ENCODE results near the gene DHX36. TPM values are rescaled to one million over a fixed set of nuclear protein-coding genes. Genes with fewer than 3 reads are reported as not detected.
A peak's percentile ranks its signal among the peaks of the same experiment; 100 is the strongest.

DHX36 gene
- total RNA-seq, 2 experiments from 2014 or later, result 40.6 to 77.4 TPM

- intact Hi-C loops (cut with micrococcal nuclease; ENCODE audit: unreplicated experiment), result no loop called here
- DNase-seq (ENCODE audit: low spot score), result no peak
- Histone ChIP-seq H4K20me1 (ENCODE audit: insufficient read depth, low read length) (no peaks in the 10 kb centered on the region), H3K79me2 (ENCODE audit: insufficient read depth, low read depth, low read length) (no peaks in the 10 kb centered on the region), H2AFZ (ENCODE audit: low read length) (no peak overlapping the region), H3K36me3 (ENCODE audit: insufficient read depth, low read length) (peaks cover 98% of the 10 kb centered on the region), H3K27ac (ENCODE audit: low read depth, low read length, poor library complexity, severe bottlenecking) (no peak overlapping the region), H3K4me1 (ENCODE audit: insufficient read depth, low read length, poor library complexity, severe bottlenecking) (no peaks in the 10 kb centered on the region), H3K4me3 (ENCODE audit: low read depth, low read length, poor library complexity, severe bottlenecking) (no peak overlapping the region), H3K4me2 (ENCODE audit: low read length) (no peak overlapping the region), H3K9me3 (ENCODE audit: low read length) (peaks cover 5% of the 10 kb centered on the region; the same call in 1 of the 2 replicates), H3K9me2 (ENCODE audit: insufficient read depth, low read length) (no peaks in the 10 kb centered on the region)
- POLR2A ChIA-PET, result no interaction called here
- no peak for TF ChIP-seq CTCF (conservative IDR thresholded peaks at IDR 0.05; ENCODE audit: low read length)
- no peak for TF ChIP-seq EZH2phosphoT487 (IDR thresholded peaks at IDR 0.05; ENCODE audit: borderline replicate concordance, low read depth, low read length)
- CTCF ChIA-PET (ENCODE audit: unreplicated experiment), result no interaction called here
- no TSS peak for BruUV-seq (replicated peaks)
Observed at GRCh38 chr3:154273381-154273780, 50.9 kb downstream of the DHX36 start.

GRCh38 chr3:154254527-154254926 lies 69.8 kb downstream of the DHX36 start:
- no peaks in the 10 kb centered on the region for H3K9me3 ChIP-seq (ENCODE audit: low read length)
- H3K79me2 ChIP-seq (ENCODE audit: insufficient read depth, low read depth, low read length), result no peaks in the 10 kb centered on the region
- ChIA-PET POLR2A (interaction anchor here (0.5 kb wide), 1 partner anchor 74 kb away, joined by 3 read pairs; no protein-coding TSS in a partner anchor), CTCF (ENCODE audit: unreplicated experiment) (no interaction called here)
- H3K36me3 ChIP-seq (ENCODE audit: insufficient read depth, low read length), result peaks cover 22% of the 10 kb centered on the region
- BruUV-seq (replicated peaks), result no TSS peak
- no peak overlapping the region for H3K27ac ChIP-seq (ENCODE audit: low read depth, low read length, poor library complexity, severe bottlenecking)
- H3K4me2 ChIP-seq (ENCODE audit: low read length), result no peak overlapping the region
- H2AFZ ChIP-seq (ENCODE audit: low read length), result no peak overlapping the region
- no peaks in the 10 kb centered on the region for H3K4me1 ChIP-seq (ENCODE audit: insufficient read depth, low read length, poor library complexity, severe bottlenecking)
- TF ChIP-seq EZH2phosphoT487 (IDR thresholded peaks at IDR 0.05; ENCODE audit: borderline replicate concordance, low read depth, low read length) (no peak), CTCF (conservative IDR thresholded peaks at IDR 0.05; ENCODE audit: low read length) (no peak)
- no peak for DNase-seq (ENCODE audit: low spot score)
- H3K9me2 ChIP-seq (ENCODE audit: insufficient read depth, low read length), result no peaks in the 10 kb centered on the region
- intact Hi-C loops (cut with micrococcal nuclease; ENCODE audit: unreplicated experiment), result loop anchor here (5.0 kb wide), 1 partner anchor 157 kb away; no protein-coding TSS in a partner anchor
- H3K4me3 ChIP-seq (ENCODE audit: low read depth, low read length, poor library complexity, severe bottlenecking), result no peak overlapping the region
- no peaks in the 10 kb centered on the region for H4K20me1 ChIP-seq (ENCODE audit: insufficient read depth, low read length)

GRCh38 chr3:154252759-154253638 lies 71.3 kb downstream of the DHX36 start:
- Histone ChIP-seq H2AFZ (ENCODE audit: low read length) (no peak overlapping the region), H3K36me3 (ENCODE audit: insufficient read depth, low read length) (peaks cover 7% of the 10 kb centered on the region; the same call in 1 of the 2 replicates), H3K4me2 (ENCODE audit: low read length) (no peak overlapping the region), H3K4me3 (ENCODE audit: low read depth, low read length, poor library complexity, severe bottlenecking) (no peak overlapping the region), H3K9me3 (ENCODE audit: low read length) (no peaks in the 10 kb centered on the region), H3K9me2 (ENCODE audit: insufficient read depth, low read length) (no peaks in the 10 kb centered on the region), H4K20me1 (ENCODE audit: insufficient read depth, low read length) (no peaks in the 10 kb centered on the region), H3K27ac (ENCODE audit: low read depth, low read length, poor library complexity, severe bottlenecking) (no peak overlapping the region), H3K4me1 (ENCODE audit: insufficient read depth, low read length, poor library complexity, severe bottlenecking) (no peaks in the 10 kb centered on the region), H3K79me2 (ENCODE audit: insufficient read depth, low read depth, low read length) (no peaks in the 10 kb centered on the region)
- DNase-seq (ENCODE audit: low spot score), result peak; percentile 76
- intact Hi-C loops (cut with micrococcal nuclease; ENCODE audit: unreplicated experiment), result loop anchor here (5.0 kb wide), 1 partner anchor 156 kb away; no protein-coding TSS in a partner anchor
- CTCF ChIA-PET (ENCODE audit: unreplicated experiment), result no interaction called here
- BruUV-seq (replicated peaks), result no TSS peak
- TF ChIP-seq EZH2phosphoT487 (IDR thresholded peaks at IDR 0.05; ENCODE audit: borderline replicate concordance, low read depth, low read length) (no peak), CTCF (conservative IDR thresholded peaks at IDR 0.05; ENCODE audit: low read length) (peak; percentile 90)
- POLR2A ChIA-PET, result interaction anchor here (0.6 to 0.7 kb wide), 3 partner anchors 465 to 515 kb away, joined by 3 to 4 read pairs (median 3); no protein-coding TSS in a partner anchor
